Natural killer cell treated with Interleukin-12 subunit alpha and Interleukin-12 subunit beta and Interleukin-15 and Interleukin-18, amount 100 ng/mL, for 72 hours (primary cell): ENCODE results near the gene RIOK1. TPM values are rescaled to one million over a fixed set of nuclear protein-coding genes. Genes with fewer than 3 reads are reported as not detected.

Experiments
- ATAC-seq, 2 donors: fragments of 150-1000 bp; cut with Tn5 transposase in 1 of 2; sonication (Bioruptor Pico), chemical (Tn5 transposase) in 1 of 2; 2 replicates each; pipeline ENCODE4 v1.10.0; 2021
- DNase-seq: peaks from one replicate; pipeline ENCODE4 v3.0.0; 2022; ENCODE audit warnings: low spot score
- H3K27ac Mint-ChIP-seq, 2 donors: 1 replicate in 1 of 2; 2 replicates in 1 of 2; pipeline ENCODE4 v1.8.0; 2022; ENCODE audit warnings: mixed read lengths in 2 of 2, mild to moderate bottlenecking in 1 of 2, moderate library complexity in 1 of 2
- H3K27me3 Mint-ChIP-seq, 2 donors: 1 replicate in 1 of 2; 2 replicates in 1 of 2; pipeline ENCODE4 v1.8.0; 2022; ENCODE audit warnings: mixed read lengths in 2 of 2
- H3K36me3 Mint-ChIP-seq: one replicate; pipeline ENCODE4 v1.8.0; 2022; ENCODE audit warnings: mixed read lengths
- H3K4me1 Mint-ChIP-seq, 2 donors: 1 replicate in 1 of 2; 2 replicates in 1 of 2; pipeline ENCODE4 v1.8.0; 2022; ENCODE audit warnings: low read depth in 2 of 2, mixed read lengths in 2 of 2, mild to moderate bottlenecking in 1 of 2
- H3K4me3 Mint-ChIP-seq: one replicate; pipeline ENCODE4 v1.8.0; 2022; ENCODE audit warnings: mixed read lengths
- H3K9me3 Mint-ChIP-seq: 2 replicates; pipeline ENCODE4 v1.8.0; 2022; ENCODE audit warnings: mixed read lengths
- total RNA-seq, 2 donors: library from RNA; stranded (reverse); gene quantifications; one replicate each; pipeline ENCODE4 v1.2.3, GENCODE V29; 2022

Gene RIOK1
- total RNA-seq, 2 donors from 2014 or later: 39.1 to 49.2 TPM

GRCh38 chr6:7389162-7389450 is 502 bp upstream of the RIOK1 start:
- peak overlapping the region; percentile 95 for H3K4me3 Mint-ChIP-seq
- peaks cover 3% of the 10 kb centered on the region for H3K9me3 Mint-ChIP-seq
- no peak for ATAC-seq
- H3K27me3 Mint-ChIP-seq: no peaks in the 10 kb centered on the region
- peaks cover 21% of the 10 kb centered on the region for H3K36me3 Mint-ChIP-seq
- DNase-seq: no peak
- peak overlapping the region; percentile 86 to 95 for H3K27ac Mint-ChIP-seq
- peaks cover 30 to 47% of the 10 kb centered on the region in 2 donors for H3K4me1 Mint-ChIP-seq

DNA sequence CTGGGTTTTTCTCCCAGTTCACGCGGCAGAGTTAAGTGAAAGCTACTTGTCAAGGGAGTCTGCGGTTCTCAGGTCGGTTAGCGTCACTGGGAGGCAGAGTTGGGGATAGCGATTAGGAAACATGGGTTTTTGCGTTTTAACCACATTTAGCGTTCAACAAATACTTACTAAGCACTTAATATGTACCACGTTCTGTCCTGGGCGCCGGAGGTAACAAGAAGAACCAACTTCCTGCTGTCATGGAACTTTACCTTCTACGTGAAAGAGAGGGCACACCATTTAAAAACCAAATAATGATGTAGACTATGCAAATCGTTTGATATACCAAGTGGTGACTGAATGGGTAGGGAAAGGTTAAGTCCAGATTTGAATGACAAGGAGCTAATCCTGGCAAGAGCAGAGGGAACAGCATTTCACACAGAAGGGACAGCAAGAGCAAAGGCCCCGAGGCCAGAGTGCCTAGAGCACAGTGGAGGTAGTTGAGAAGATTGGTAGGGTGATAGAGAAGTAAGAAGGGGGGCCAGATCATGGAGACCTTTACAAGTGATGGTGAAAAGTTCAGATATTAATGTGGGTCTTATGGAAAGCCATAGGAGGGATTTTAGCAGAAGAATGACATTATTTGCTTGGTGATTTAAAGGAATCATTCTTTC is 744 bp downstream of the RIOK1 start:
- peak in 1 of 2 donors; percentile 14 for ATAC-seq
- DNase-seq: no peak
- peak overlapping the region; percentile 86 to 95 for H3K27ac Mint-ChIP-seq
- peaks cover 30 to 47% of the 10 kb centered on the region in 2 donors for H3K4me1 Mint-ChIP-seq
- peaks cover 3% of the 10 kb centered on the region for H3K9me3 Mint-ChIP-seq
- H3K4me3 Mint-ChIP-seq: peak overlapping the region; percentile 95
- H3K27me3 Mint-ChIP-seq: no peaks in the 10 kb centered on the region
- peaks cover 26% of the 10 kb centered on the region for H3K36me3 Mint-ChIP-seq

GRCh38 chr6:7391151-7391550 is 1.5 kb downstream of the RIOK1 start:
- Mint-ChIP-seq H3K4me1 (peaks cover 30 to 47% of the 10 kb centered on the region in 2 donors), H3K27me3 (no peaks in the 10 kb centered on the region), H3K27ac (peak overlapping the region; percentile 86 to 95), H3K9me3 (peaks cover 3% of the 10 kb centered on the region), H3K4me3 (peak overlapping the region; percentile 95), H3K36me3 (peaks cover 26% of the 10 kb centered on the region)
- DNase-seq: no peak
- ATAC-seq: no peak

DNA sequence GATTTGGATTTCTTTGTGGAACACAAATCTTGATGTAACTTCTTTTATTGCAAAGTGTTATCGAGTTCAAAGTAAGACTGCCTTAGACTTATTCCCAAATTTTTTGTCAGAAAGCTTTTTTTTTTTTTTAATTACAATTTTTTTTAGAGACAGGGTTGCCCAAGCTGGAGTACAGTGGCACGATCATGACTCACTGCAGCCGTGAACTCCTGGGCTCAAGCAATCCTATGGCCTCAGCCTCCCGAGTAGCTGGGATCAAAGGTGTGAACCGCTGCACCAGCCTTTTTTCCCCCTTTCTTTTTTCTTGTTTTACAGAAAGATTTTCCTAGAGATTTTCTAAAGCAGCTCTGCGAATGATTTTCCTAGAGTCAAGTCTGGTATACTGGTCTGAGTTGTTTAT is 2.8 kb downstream of the RIOK1 start:
- H3K4me3 Mint-ChIP-seq: peak overlapping the region; percentile 95
- DNase-seq (no peak), ATAC-seq (no peak)
- H3K36me3 Mint-ChIP-seq: peaks cover 26% of the 10 kb centered on the region
- H3K27ac Mint-ChIP-seq: no peak overlapping the region
- peaks cover 30 to 47% of the 10 kb centered on the region in 2 donors for H3K4me1 Mint-ChIP-seq
- H3K9me3 Mint-ChIP-seq: peaks cover 3% of the 10 kb centered on the region
- H3K27me3 Mint-ChIP-seq: no peaks in the 10 kb centered on the region

DNA sequence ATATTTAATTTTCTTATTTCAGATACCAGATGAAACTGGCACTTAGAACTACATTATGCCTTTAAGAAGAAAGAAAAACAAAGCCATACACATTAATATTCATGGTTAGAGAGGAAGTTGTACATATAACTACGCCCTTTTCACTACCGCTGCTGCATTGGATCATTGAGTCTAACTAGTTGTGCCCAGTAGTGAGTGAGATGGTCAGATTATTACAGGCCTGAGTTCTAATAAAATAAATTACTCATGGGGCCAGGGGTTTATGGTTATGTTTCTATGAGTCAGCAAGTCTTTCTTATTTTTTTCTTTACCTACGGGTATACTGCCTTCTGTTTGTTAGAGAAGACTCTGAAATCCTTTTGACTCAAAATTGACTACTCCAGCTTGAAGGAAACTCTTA is 11.5 kb downstream of the RIOK1 start:
- no peak overlapping the region for H3K4me3 Mint-ChIP-seq
- H3K4me1 Mint-ChIP-seq: no peaks in the 10 kb centered on the region
- no peaks in the 10 kb centered on the region for H3K27me3 Mint-ChIP-seq
- H3K9me3 Mint-ChIP-seq: no peaks in the 10 kb centered on the region
- peaks cover 25% of the 10 kb centered on the region for H3K36me3 Mint-ChIP-seq
- ATAC-seq: no peak
- H3K27ac Mint-ChIP-seq: no peak overlapping the region
- DNase-seq: no peak

DNA sequence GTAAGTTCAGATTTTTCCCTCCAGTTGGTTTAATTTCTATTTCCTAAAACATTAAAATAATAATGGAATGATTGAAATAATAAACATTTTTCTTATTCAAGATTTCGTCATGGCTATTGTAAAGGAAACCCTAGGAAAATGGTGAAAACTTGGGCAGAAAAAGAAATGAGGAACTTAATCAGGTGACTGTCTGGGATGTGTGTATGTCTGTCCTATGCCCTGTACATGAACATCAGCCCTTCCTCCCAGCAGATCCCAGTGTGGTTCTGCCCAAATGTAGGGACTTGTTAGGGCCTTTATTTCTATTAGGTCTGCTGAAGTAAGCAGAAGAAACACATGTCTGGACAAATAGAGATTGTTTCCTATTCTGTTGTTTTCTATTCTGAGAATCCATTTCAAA is 13.1 kb downstream of the RIOK1 start:
- no peaks in the 10 kb centered on the region for H3K27me3 Mint-ChIP-seq
- H3K4me3 Mint-ChIP-seq: no peak overlapping the region
- no peaks in the 10 kb centered on the region for H3K4me1 Mint-ChIP-seq
- no peak overlapping the region for H3K27ac Mint-ChIP-seq
- DNase-seq: no peak
- H3K9me3 Mint-ChIP-seq: no peaks in the 10 kb centered on the region
- no peak for ATAC-seq
- peaks cover 34% of the 10 kb centered on the region for H3K36me3 Mint-ChIP-seq

DNA sequence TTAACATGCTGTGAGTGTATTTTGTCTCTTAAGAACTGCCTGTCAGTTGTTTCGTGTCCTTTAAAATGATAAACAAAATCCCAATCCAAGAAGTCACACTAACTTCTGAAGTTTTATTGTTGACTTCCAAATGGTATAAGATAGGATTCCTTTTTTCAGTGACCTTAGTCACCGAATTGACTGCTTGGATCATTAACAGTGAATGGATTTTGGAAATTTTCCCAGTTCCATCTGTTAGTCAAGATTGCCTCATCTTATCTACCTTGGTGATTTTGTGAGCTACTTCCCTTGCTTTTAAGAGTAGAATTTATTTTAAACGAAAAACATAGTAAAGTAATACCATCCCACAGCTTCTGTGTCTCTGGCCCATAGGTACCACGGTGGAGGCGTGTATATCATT is 14.9 kb downstream of the RIOK1 start:
- H3K4me3 Mint-ChIP-seq: no peak overlapping the region
- H3K27me3 Mint-ChIP-seq: no peaks in the 10 kb centered on the region
- DNase-seq (no peak), ATAC-seq (no peak)
- H3K27ac Mint-ChIP-seq: no peak overlapping the region
- H3K4me1 Mint-ChIP-seq: no peaks in the 10 kb centered on the region
- peaks cover 42% of the 10 kb centered on the region for H3K36me3 Mint-ChIP-seq
- H3K9me3 Mint-ChIP-seq: no peaks in the 10 kb centered on the region

DNA sequence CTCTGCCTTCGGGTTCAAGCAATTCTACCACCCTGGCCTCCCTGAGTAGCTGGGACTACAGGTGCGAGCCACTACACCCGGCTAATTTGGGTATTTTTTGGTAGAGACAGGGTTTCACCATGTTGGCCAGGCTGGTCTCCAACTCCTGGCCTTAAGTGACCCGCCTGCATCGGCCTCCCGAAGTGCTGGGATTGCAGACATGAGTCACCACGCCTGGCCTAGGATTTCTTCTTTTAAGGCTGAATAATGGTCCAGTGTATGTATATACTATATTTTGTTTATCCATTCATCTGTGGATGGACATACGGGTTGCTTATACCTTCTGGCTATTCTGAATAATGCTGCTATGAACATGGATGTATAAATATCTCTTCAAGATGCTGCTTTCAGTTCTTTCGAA is 17.1 kb downstream of the RIOK1 start:
- H3K9me3 Mint-ChIP-seq: no peaks in the 10 kb centered on the region
- H3K4me1 Mint-ChIP-seq: no peaks in the 10 kb centered on the region
- no peak overlapping the region for H3K4me3 Mint-ChIP-seq
- H3K27ac Mint-ChIP-seq: no peak overlapping the region
- peaks cover 49% of the 10 kb centered on the region for H3K36me3 Mint-ChIP-seq
- DNase-seq (no peak), ATAC-seq (no peak)
- no peaks in the 10 kb centered on the region for H3K27me3 Mint-ChIP-seq

DNA sequence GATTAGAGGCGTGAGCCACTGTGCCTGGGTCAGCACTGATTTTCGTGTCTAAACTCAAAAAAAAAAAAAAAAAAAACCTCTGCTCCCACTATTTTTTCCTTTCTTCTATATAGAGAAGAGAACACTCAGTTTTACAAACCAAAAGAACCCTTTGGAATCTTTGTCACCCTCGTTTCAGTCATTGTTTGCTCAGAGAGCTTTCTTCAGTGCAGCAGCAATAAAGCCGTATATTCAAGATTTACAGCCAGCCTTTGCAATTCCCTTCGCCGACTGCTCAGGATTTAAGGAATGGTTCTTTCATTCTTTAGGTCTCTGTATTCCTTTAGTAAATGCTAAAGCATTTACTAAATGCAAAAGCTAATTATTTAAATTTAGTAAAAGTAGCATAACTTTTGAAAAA is 20.1 kb downstream of the RIOK1 start:
- H3K27me3 Mint-ChIP-seq: no peaks in the 10 kb centered on the region
- ATAC-seq (no peak), DNase-seq (no peak)
- peaks cover 57% of the 10 kb centered on the region for H3K36me3 Mint-ChIP-seq
- no peak overlapping the region for H3K4me3 Mint-ChIP-seq
- no peak overlapping the region for H3K27ac Mint-ChIP-seq
- no peaks in the 10 kb centered on the region for H3K9me3 Mint-ChIP-seq
- H3K4me1 Mint-ChIP-seq: peaks cover 0 to under 1% of the 10 kb centered on the region in 2 donors

GRCh38 chr6:7410851-7411250 is 21.2 kb downstream of the RIOK1 start:
- DNase-seq (no peak), ATAC-seq (no peak)
- Mint-ChIP-seq H3K27ac (no peak overlapping the region), H3K36me3 (peaks cover 55% of the 10 kb centered on the region), H3K4me1 (peaks cover 0 to 2% of the 10 kb centered on the region in 2 donors), H3K27me3 (no peaks in the 10 kb centered on the region), H3K4me3 (no peak overlapping the region), H3K9me3 (no peaks in the 10 kb centered on the region)

DNA sequence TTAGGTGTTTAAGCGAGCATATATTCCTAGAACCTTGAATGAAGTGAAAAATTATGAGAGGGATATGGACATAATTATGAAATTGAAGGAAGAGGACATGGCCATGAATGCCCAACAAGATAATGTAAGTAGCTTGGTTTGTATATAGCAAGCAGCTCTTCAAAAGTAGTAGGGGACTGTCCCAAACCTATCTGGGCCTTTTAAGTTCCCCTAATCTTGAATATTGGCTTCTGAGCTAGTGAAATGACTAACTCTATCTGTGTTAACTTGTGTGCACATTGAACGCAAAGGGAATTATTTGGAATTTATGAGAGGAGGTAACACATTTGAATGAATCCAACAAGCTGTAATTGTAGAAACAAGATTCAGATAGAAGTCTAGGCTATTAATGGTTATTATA is 21.7 kb downstream of the RIOK1 start:
- peaks cover 51% of the 10 kb centered on the region for H3K36me3 Mint-ChIP-seq
- no peak overlapping the region for H3K4me3 Mint-ChIP-seq
- H3K9me3 Mint-ChIP-seq: no peaks in the 10 kb centered on the region
- H3K27me3 Mint-ChIP-seq: no peaks in the 10 kb centered on the region
- ATAC-seq (no peak), DNase-seq (no peak)
- no peak overlapping the region for H3K27ac Mint-ChIP-seq
- H3K4me1 Mint-ChIP-seq: peaks cover 0 to 2% of the 10 kb centered on the region in 2 donors

DNA sequence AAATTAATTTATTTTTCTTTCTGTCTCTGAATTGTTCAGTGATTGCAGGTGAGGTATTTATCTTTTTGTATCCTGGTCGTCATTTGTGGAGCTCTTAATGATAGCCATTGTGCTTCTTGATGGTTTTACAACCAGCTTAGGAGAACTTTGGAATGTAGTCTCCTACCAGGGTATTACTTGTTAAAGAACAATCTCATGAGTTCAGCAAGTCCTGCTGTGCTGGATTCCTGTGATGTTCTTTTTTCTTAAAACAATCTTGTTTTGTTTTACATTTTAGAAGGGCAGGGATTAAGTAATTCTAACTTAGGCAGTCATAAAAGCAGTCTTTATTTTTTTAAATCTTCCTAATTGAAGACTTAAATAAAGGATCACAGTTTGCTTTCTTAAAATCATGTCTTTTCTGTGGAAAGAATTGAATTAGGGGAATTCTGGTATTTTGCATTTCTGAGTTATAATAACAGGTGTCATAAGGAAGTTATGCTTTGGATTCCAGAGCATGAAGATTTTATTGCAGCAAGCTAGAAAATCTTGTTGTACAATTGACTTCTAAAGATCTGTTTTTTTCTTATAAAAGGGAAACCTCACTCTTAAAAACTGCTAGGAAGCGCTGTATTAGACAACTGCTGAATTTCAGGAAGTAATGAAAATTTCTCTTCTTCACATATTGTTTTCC is 23.7 kb downstream of the RIOK1 start:
- ATAC-seq (no peak), DNase-seq (no peak)
- H3K4me1 Mint-ChIP-seq: peaks cover 0 to 2% of the 10 kb centered on the region in 2 donors
- H3K36me3 Mint-ChIP-seq: peaks cover 50% of the 10 kb centered on the region
- no peaks in the 10 kb centered on the region for H3K9me3 Mint-ChIP-seq
- no peak overlapping the region for H3K4me3 Mint-ChIP-seq
- H3K27ac Mint-ChIP-seq: no peak overlapping the region
- H3K27me3 Mint-ChIP-seq: no peaks in the 10 kb centered on the region

DNA sequence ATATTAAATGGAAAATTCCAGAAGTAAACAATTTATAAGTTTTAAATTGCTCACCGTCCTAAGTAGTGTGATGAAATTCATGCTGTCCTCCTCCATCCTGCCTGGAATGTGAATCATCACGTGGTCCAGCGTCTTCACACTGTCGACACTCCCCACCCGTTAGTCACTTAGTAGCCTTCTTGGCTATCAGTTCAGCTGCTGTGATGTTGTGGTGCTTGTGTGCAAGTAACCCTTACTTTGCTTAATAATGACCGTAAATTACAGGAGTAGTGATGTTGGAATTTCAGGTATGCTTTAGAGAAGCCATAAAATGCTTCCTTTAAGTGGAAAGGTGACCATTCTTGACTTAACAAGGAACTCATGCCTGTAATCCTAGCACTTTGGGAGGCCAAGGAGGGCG is 25.2 kb downstream of the RIOK1 start:
- DNase-seq (no peak), ATAC-seq (no peak)
- H3K4me3 Mint-ChIP-seq: no peak overlapping the region
- peaks cover 0 to 2% of the 10 kb centered on the region in 2 donors for H3K4me1 Mint-ChIP-seq
- H3K27ac Mint-ChIP-seq: peak overlapping the region in 1 of 2 donors; percentile 47
- no peaks in the 10 kb centered on the region for H3K9me3 Mint-ChIP-seq
- H3K27me3 Mint-ChIP-seq: no peaks in the 10 kb centered on the region
- H3K36me3 Mint-ChIP-seq: peaks cover 49% of the 10 kb centered on the region

DNA sequence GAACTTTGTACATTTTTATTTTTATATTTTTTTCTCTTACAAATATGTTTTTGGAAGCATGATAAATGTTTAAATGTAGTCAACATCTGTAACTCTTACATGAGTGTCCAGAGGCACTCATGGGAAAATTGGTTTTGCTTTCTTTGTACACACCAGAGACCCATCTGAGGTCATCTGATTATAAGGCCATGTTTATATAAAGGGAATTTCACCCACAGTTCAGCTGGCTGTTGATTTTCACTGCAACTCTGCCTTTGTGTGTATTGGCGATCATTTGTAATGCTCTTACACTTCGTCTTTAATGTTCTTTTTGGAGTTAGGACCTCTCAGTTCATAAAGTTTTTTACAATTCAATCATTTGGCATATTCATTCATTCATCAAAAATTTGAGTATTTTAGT is 28.1 kb downstream of the RIOK1 start:
- no peak overlapping the region for H3K4me3 Mint-ChIP-seq
- H3K36me3 Mint-ChIP-seq: peaks cover 36% of the 10 kb centered on the region
- H3K27ac Mint-ChIP-seq: no peak overlapping the region
- peaks cover 0 to 2% of the 10 kb centered on the region in 2 donors for H3K4me1 Mint-ChIP-seq
- no peaks in the 10 kb centered on the region for H3K9me3 Mint-ChIP-seq
- no peak for DNase-seq
- ATAC-seq: no peak
- no peaks in the 10 kb centered on the region for H3K27me3 Mint-ChIP-seq
